Mesothelial cell of epicardium (in vitro differentiated cells): ENCODE data around the gene FMO2. TPM values are rescaled to one million over a fixed set of nuclear protein-coding genes. Genes with fewer than 3 reads are reported as not detected.
A peak's percentile ranks its signal among the peaks of the same experiment; 100 is the strongest.

Source experiments
- DNase-seq, 2 experiments: peaks; one replicate each; pipeline ENCODE4 v3.0.0; 2021; ENCODE audit warnings: low spot score in 2 of 2; ENCODE audit not compliant: unreplicated experiment in 2 of 2
- H3K27ac Mint-ChIP-seq: 2 replicates; pipeline ENCODE4 v1.8.0; 2021; ENCODE audit warnings: mixed read lengths
- H3K27me3 Mint-ChIP-seq: 2 replicates; pipeline ENCODE4 v1.8.0; 2021; ENCODE audit warnings: low read depth, mixed read lengths
- H3K36me3 Mint-ChIP-seq: 2 replicates; pipeline ENCODE4 v1.8.0; 2021; ENCODE audit warnings: mixed read lengths
- H3K4me1 Mint-ChIP-seq: 2 replicates; pipeline ENCODE4 v1.8.0; 2021; ENCODE audit warnings: mixed read lengths
- H3K4me3 Mint-ChIP-seq: 2 replicates; pipeline ENCODE4 v1.8.0; 2021; ENCODE audit warnings: mild to moderate bottlenecking, moderate library complexity, mixed read lengths
- H3K9me3 Mint-ChIP-seq: 2 replicates; pipeline ENCODE4 v1.8.0; 2021; ENCODE audit warnings: mixed read lengths
- CTCF ChIP-seq: fragments of 200-600 bp; sonication (generic); IDR thresholded peaks from one replicate; pipeline ENCODE4 v1.5.0; 2021; ENCODE audit warnings: antibody characterized with exemption; ENCODE audit not compliant: unreplicated experiment
- total RNA-seq: library from RNA; stranded (reverse); gene quantifications from 3 replicates; pipeline ENCODE4 v1.2.1, GENCODE V29; 2021

The FMO2 gene
- total RNA-seq, 1 donor from 2014 or later: not detected

DNA sequence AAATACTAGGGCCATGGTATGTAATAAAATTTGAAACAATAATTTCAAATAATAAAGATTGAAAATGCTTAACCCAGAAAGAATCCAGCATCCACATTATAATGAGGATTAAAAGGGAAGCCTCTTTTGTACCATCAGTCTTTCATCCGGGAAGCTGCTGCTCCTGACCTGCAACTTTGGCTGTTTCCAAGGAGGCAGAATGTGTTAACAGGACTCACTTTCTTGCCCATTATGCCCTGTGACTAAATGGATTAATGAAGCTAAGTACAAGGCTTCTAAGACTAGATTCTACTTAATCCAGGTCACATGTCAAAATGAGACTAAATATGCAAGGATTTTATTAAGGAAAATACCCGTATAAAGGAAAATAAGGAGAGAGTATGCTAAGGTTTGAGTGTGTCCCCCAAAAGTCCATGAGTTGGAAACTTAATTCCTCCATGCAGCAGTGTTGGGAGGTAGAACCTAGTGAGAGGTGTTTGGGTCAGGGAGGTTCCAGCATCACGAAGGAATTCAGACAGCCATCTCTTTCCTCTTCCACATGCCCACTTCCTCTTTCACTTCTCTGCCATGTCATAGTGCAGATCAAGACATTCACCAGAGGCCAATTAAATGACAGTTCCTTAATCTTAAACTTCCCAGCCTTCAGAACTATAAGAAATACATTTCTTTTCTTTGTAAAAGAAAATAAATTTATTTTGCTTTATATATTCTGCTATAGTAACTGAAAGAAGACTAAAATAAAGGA is 27.7 kb downstream of the FMO2 start:
- peaks cover 4% of the 10 kb centered on the region for H3K4me1 Mint-ChIP-seq
- no peaks in the 10 kb centered on the region for H3K27me3 Mint-ChIP-seq
- no peak for DNase-seq
- H3K27ac Mint-ChIP-seq: no peak overlapping the region
- H3K9me3 Mint-ChIP-seq: no peaks in the 10 kb centered on the region
- H3K36me3 Mint-ChIP-seq: no peaks in the 10 kb centered on the region
- no peak overlapping the region for H3K4me3 Mint-ChIP-seq
- no peak for TF ChIP-seq CTCF

- peaks cover 2% of the 10 kb centered on the region for H3K9me3 Mint-ChIP-seq
- no peak overlapping the region for H3K27ac Mint-ChIP-seq
- no peaks in the 10 kb centered on the region for H3K36me3 Mint-ChIP-seq
- no peak overlapping the region for H3K4me3 Mint-ChIP-seq
- H3K4me1 Mint-ChIP-seq: peaks cover 4% of the 10 kb centered on the region
- no peak for DNase-seq
- no peak for TF ChIP-seq CTCF
- no peaks in the 10 kb centered on the region for H3K27me3 Mint-ChIP-seq
Observed at GRCh38 chr1:171213559-171214454, 28.7 kb downstream of the FMO2 start.

DNA sequence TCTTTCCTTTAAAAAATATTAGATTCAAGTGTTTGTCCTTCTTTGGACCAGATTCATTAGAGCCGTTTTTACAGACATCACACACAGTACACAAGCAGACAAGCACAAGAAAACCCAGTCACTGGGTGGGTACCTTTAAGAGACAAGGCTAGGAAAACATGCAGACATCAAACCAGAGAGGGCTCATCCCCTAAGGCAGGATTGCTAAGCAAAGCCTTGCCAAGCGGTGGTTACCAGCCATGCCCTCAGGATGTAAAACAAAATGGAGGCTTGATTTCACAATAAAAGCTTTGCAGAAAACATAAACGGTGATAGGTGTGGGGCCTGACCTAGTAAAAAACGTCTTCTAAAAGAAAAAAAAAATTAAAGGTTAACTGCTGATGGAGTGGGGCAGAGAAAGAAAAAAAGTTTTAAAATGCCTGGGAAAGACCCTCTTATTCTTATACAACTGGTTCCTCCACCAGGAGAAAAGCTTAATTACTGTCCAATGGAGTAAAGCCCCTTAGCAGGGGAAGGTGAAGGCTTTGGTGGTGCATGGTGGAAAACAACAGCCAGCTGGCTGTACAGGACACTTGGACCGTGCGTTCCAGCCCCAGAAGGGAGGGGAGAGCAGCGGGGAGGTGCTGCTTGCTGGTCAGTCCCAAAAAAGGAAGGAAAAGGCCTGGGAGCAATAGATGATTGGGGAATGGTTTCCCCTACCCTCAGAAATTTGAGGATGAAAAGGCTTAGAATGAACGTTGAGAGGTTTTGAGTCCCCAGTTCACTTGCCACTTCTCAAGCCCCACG is 32.8 kb downstream of the FMO2 start:
- Mint-ChIP-seq H3K36me3 (no peaks in the 10 kb centered on the region), H3K27me3 (no peaks in the 10 kb centered on the region), H3K4me3 (no peak overlapping the region), H3K4me1 (peaks cover 31% of the 10 kb centered on the region), H3K9me3 (peaks cover 4% of the 10 kb centered on the region), H3K27ac (no peak overlapping the region)
- TF ChIP-seq CTCF: no peak
- DNase-seq: no peak

DNA sequence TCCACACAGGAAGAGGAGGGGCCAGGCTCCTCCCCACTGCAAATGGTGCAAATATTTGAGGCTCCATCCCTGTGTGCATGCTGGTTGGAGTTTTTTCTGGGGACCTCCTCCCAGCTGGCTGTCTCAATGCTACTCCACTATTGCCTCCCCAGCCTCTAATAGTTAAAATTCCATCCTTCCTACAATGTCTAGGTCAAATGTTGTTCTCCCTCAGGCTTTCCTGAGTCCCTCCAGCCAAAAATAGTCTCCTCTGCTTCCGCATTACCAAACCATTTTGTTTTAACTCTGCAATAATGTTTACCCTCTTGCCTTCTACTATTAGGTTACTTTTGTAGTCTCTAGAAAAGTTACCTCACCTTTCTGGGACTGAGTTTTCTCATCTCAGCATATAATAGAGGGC is 33.6 kb downstream of the FMO2 start:
- no peak for TF ChIP-seq CTCF
- Mint-ChIP-seq H3K27me3 (no peaks in the 10 kb centered on the region), H3K36me3 (no peaks in the 10 kb centered on the region), H3K4me3 (no peak overlapping the region), H3K27ac (no peak overlapping the region), H3K4me1 (peaks cover 37% of the 10 kb centered on the region), H3K9me3 (peaks cover 4% of the 10 kb centered on the region)
- DNase-seq: no peak

DNA sequence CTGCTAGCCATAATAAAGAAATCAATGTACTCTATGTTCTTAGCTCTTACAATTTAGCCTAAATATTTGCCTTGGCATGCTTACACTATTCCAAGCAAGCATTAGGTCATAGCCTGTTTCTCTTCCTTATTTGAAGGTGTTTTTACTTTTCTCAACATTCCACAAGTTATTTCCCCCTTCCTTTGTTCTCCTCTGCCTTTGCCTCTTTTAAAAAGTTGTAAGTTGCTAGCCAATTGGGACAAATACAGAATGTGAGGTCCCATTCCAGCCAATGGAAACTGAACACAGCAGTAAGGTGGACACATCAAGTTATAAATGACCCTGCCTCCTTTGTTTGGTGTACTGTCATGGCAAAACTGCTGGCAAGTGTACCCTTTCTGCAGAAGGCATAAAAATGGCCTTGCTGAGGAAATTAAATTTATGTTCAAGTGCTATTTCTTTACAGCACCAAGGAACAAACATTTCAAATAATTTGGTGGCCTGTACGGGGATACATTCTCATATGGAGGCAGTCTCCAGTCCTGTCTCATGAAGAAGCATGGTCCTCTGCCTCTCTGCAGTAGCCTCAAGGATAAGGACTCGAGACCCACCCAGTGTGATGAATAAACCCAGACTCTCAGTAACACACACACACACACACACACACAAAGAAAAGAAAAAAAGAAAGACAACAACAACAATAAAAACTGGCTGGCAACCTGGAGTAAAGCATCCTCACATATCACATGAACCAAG is 34.4 kb downstream of the FMO2 start:
- no peak for TF ChIP-seq CTCF
- Mint-ChIP-seq H3K27ac (peak overlapping the region; percentile 94), H3K4me1 (peaks cover 37% of the 10 kb centered on the region), H3K36me3 (no peaks in the 10 kb centered on the region), H3K4me3 (peak overlapping the region; percentile 30), H3K27me3 (no peaks in the 10 kb centered on the region), H3K9me3 (peaks cover 4% of the 10 kb centered on the region)
- DNase-seq: no peak
